Measurements from ENCODE around the gene C17orf78. TPM values are rescaled to one million over a fixed set of nuclear protein-coding genes. Genes with fewer than 3 reads are reported as not detected.

The C17orf78 gene
- total and polyA plus RNA-seq, 2 of the 13 experiments (the other 11 are each of a cell fraction or from before 2014, with no cell fraction given): not detected

DNA sequence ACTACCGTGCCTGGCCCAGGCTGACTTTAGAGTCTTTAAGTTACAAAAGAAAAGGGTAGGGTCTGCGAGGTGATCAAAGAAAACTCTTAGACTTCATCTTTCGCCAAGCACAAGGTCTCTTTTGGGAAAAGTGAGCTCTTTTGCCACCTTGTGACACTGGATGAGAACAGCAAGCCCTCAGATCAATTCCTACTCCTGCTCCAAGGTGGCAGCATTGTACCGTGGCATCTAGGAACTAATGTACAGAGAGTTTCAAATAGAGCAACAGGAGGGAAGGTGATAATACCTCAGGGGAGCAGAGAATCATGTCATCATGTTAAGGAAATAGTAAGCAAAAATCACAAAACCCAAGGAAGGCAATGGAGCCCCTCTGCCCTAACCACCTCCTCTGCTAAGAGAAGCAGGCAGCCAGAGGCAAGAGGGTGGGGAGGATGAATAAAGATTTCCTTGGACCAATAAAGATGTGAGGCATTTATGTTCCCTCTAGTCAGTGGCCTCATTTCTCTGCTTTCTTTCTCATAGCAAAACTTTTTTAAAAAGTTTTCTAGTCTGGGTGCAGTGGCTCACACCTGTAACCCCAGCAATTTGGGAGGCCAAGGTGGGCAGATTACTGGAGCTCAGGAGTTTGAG is 2.1 kb upstream of the C17orf78 start (continued):
- TF ChIP-seq, protein P1, sequence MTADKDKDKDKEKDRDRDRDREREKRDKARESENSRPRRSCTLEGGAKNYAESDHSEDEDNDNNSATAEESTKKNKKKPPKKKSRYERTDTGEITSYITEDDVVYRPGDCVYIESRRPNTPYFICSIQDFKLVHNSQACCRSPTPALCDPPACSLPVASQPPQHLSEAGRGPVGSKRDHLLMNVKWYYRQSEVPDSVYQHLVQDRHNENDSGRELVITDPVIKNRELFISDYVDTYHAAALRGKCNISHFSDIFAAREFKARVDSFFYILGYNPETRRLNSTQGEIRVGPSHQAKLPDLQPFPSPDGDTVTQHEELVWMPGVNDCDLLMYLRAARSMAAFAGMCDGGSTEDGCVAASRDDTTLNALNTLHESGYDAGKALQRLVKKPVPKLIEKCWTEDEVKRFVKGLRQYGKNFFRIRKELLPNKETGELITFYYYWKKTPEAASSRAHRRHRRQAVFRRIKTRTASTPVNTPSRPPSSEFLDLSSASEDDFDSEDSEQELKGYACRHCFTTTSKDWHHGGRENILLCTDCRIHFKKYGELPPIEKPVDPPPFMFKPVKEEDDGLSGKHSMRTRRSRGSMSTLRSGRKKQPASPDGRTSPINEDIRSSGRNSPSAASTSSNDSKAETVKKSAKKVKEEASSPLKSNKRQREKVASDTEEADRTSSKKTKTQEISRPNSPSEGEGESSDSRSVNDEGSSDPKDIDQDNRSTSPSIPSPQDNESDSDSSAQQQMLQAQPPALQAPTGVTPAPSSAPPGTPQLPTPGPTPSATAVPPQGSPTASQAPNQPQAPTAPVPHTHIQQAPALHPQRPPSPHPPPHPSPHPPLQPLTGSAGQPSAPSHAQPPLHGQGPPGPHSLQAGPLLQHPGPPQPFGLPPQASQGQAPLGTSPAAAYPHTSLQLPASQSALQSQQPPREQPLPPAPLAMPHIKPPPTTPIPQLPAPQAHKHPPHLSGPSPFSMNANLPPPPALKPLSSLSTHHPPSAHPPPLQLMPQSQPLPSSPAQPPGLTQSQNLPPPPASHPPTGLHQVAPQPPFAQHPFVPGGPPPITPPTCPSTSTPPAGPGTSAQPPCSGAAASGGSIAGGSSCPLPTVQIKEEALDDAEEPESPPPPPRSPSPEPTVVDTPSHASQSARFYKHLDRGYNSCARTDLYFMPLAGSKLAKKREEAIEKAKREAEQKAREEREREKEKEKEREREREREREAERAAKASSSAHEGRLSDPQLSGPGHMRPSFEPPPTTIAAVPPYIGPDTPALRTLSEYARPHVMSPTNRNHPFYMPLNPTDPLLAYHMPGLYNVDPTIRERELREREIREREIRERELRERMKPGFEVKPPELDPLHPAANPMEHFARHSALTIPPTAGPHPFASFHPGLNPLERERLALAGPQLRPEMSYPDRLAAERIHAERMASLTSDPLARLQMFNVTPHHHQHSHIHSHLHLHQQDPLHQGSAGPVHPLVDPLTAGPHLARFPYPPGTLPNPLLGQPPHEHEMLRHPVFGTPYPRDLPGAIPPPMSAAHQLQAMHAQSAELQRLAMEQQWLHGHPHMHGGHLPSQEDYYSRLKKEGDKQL (CRISPR knock-in tag; IDR thresholded peaks at IDR 0.05; ENCODE audit: low read depth): no peak
- TF ChIP-seq, protein P2, sequence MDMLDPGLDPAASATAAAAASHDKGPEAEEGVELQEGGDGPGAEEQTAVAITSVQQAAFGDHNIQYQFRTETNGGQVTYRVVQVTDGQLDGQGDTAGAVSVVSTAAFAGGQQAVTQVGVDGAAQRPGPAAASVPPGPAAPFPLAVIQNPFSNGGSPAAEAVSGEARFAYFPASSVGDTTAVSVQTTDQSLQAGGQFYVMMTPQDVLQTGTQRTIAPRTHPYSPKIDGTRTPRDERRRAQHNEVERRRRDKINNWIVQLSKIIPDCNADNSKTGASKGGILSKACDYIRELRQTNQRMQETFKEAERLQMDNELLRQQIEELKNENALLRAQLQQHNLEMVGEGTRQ (IDR thresholded peaks at IDR 0.05; ENCODE audit: low read depth, low read length): no peak
- TF ChIP-seq, protein P2 (CRISPR knock-in tag; IDR thresholded peaks at IDR 0.05; ENCODE audit: borderline replicate concordance): no peak
- TF ChIP-seq, protein P3, sequence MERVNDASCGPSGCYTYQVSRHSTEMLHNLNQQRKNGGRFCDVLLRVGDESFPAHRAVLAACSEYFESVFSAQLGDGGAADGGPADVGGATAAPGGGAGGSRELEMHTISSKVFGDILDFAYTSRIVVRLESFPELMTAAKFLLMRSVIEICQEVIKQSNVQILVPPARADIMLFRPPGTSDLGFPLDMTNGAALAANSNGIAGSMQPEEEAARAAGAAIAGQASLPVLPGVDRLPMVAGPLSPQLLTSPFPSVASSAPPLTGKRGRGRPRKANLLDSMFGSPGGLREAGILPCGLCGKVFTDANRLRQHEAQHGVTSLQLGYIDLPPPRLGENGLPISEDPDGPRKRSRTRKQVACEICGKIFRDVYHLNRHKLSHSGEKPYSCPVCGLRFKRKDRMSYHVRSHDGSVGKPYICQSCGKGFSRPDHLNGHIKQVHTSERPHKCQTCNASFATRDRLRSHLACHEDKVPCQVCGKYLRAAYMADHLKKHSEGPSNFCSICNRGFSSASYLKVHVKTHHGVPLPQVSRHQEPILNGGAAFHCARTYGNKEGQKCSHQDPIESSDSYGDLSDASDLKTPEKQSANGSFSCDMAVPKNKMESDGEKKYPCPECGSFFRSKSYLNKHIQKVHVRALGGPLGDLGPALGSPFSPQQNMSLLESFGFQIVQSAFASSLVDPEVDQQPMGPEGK (CRISPR knock-in tag; IDR thresholded peaks at IDR 0.05): no peak
- TF ChIP-seq ZNF501 (CRISPR knock-in tag; IDR thresholded peaks at IDR 0.05): peak; percentile 33; the same call in 1 of the 2 replicates
- no peak for TF ChIP-seq MTF2 (CRISPR knock-in tag; IDR thresholded peaks at IDR 0.05; ENCODE audit: borderline replicate concordance)
- no peak for TF ChIP-seq KDM5A (IDR thresholded peaks at IDR 0.05; ENCODE audit: borderline replicate concordance, low read length)
- TF ChIP-seq HMGA1 (CRISPR knock-in tag; conservative IDR thresholded peaks at IDR 0.05): no peak
- TF ChIP-seq, protein P4, sequence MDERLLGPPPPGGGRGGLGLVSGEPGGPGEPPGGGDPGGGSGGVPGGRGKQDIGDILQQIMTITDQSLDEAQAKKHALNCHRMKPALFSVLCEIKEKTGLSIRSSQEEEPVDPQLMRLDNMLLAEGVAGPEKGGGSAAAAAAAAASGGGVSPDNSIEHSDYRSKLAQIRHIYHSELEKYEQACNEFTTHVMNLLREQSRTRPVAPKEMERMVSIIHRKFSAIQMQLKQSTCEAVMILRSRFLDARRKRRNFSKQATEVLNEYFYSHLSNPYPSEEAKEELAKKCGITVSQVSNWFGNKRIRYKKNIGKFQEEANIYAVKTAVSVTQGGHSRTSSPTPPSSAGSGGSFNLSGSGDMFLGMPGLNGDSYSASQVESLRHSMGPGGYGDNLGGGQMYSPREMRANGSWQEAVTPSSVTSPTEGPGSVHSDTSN (CRISPR knock-in tag; IDR thresholded peaks at IDR 0.05): no peak
- no peak for TF ChIP-seq ZNF354B (CRISPR knock-in tag; IDR thresholded peaks at IDR 0.05)
- TF ChIP-seq NFATC3 (CRISPR knock-in tag; IDR thresholded peaks at IDR 0.05): no peak
- TF ChIP-seq, protein P5, sequence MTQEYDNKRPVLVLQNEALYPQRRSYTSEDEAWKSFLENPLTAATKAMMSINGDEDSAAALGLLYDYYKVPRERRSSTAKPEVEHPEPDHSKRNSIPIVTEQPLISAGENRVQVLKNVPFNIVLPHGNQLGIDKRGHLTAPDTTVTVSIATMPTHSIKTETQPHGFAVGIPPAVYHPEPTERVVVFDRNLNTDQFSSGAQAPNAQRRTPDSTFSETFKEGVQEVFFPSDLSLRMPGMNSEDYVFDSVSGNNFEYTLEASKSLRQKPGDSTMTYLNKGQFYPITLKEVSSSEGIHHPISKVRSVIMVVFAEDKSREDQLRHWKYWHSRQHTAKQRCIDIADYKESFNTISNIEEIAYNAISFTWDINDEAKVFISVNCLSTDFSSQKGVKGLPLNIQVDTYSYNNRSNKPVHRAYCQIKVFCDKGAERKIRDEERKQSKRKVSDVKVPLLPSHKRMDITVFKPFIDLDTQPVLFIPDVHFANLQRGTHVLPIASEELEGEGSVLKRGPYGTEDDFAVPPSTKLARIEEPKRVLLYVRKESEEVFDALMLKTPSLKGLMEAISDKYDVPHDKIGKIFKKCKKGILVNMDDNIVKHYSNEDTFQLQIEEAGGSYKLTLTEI (CRISPR knock-in tag; conservative IDR thresholded peaks at IDR 0.05): no peak
- no peak for TF ChIP-seq ELF3 (CRISPR knock-in tag; IDR thresholded peaks at IDR 0.05)
- TF ChIP-seq, protein P6, sequence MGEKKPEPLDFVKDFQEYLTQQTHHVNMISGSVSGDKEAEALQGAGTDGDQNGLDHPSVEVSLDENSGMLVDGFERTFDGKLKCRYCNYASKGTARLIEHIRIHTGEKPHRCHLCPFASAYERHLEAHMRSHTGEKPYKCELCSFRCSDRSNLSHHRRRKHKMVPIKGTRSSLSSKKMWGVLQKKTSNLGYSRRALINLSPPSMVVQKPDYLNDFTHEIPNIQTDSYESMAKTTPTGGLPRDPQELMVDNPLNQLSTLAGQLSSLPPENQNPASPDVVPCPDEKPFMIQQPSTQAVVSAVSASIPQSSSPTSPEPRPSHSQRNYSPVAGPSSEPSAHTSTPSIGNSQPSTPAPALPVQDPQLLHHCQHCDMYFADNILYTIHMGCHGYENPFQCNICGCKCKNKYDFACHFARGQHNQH (CRISPR knock-in tag; IDR thresholded peaks at IDR 0.05): no peak
- peak; percentile 52 for TF ChIP-seq GATAD2A (CRISPR knock-in tag; IDR thresholded peaks at IDR 0.05)
- TF ChIP-seq STAT5B (CRISPR knock-in tag; IDR thresholded peaks at IDR 0.05): no peak
